Naive B cell (primary cell): ENCODE measurements around the gene SIKE1. TPM values are rescaled to one million over a fixed set of nuclear protein-coding genes. Genes with fewer than 3 reads are reported as not detected.
A peak's percentile ranks its signal among the peaks of the same experiment; 100 is the strongest.
"Not testable (repeated sequence)": the region's sequence is repeated elsewhere in the genome, so short reads cannot be mapped to it uniquely, and the experiment has no call there.

Experiments
- ATAC-seq, 2 donors: fragments of 150-1000 bp; cut with Tn5 transposase; 2 replicates each; pipeline ENCODE4 v1.10.0; 2021; ENCODE audit warnings: low read depth in 2 of 2, mild to moderate bottlenecking in 2 of 2, moderate library complexity in 2 of 2
- DNase-seq: peaks from one replicate; pipeline ENCODE4 v3.0.0; 2022
- H3K27ac Mint-ChIP-seq, 6 donors: one replicate each; pipeline ENCODE4 v1.8.0; 2020 to 2022; ENCODE audit warnings: mild to moderate bottlenecking in 6 of 6, mixed read lengths in 6 of 6, moderate library complexity in 5 of 6, inconsistent platforms in 2 of 6
- H3K27me3 Mint-ChIP-seq, 3 donors: one replicate each; pipeline ENCODE4 v1.8.0; 2021 to 2022; ENCODE audit warnings: mixed read lengths in 3 of 3, mild to moderate bottlenecking in 1 of 3
- H3K36me3 Mint-ChIP-seq, 2 donors: one replicate each; pipeline ENCODE4 v1.8.0; 2020 to 2022; ENCODE audit warnings: mixed read lengths in 2 of 2, inconsistent platforms in 1 of 2, mild to moderate bottlenecking in 1 of 2
- H3K4me1 Mint-ChIP-seq, 3 donors: one replicate each; pipeline ENCODE4 v1.8.0; 2020 to 2022; ENCODE audit warnings: mixed read lengths in 3 of 3, inconsistent platforms in 1 of 3, mild to moderate bottlenecking in 1 of 3, moderate library complexity in 1 of 3
- H3K4me3 Mint-ChIP-seq, 8 donors: one replicate each; pipeline ENCODE4 v1.8.0; 2020 to 2022; ENCODE audit warnings: mild to moderate bottlenecking in 8 of 8, mixed read lengths in 8 of 8, moderate library complexity in 8 of 8, inconsistent platforms in 2 of 8
- H3K9me3 Mint-ChIP-seq, 7 donors: one replicate each; pipeline ENCODE4 v1.8.0; 2020 to 2022; ENCODE audit warnings: mixed read lengths in 7 of 7, mild to moderate bottlenecking in 5 of 7, inconsistent platforms in 2 of 7, moderate library complexity in 1 of 7
- polyA plus RNA-seq, 6 donors: library from polyadenylated mRNA; unstranded; fragments of 300-500 nt; fragmentation: Illumina TruSeq; gene quantifications; one replicate each; pipeline ENCODE4 v1.2.3, GENCODE V29; 2021; ENCODE audit warnings: low read depth in 6 of 6

SIKE1 gene
- polyA plus RNA-seq, result 10 to 100 TPM; 29.1 to 44.2 (median 36.3) TPM

- peaks cover 13 to 29% (median 21%) of the 10 kb centered on the region in 3 donors for H3K4me1 Mint-ChIP-seq
- DNase-seq, result peak; percentile 90
- H3K4me3 Mint-ChIP-seq, result peak within 1 kb of the TSS; percentile 99 to 100 (median 100)
- ATAC-seq, result peak; percentile 98 to 99
- H3K27ac Mint-ChIP-seq, result peak within 1 kb of the TSS; percentile 98 to 100 (median 99)
- peaks cover 4 to 15% (median 10%) of the 10 kb centered on the region in 3 donors for H3K27me3 Mint-ChIP-seq
- H3K9me3 Mint-ChIP-seq, result peaks cover 0 to 7% (median 2%) of the 10 kb centered on the region in 7 donors
- H3K36me3 Mint-ChIP-seq, result peaks cover 4 to 12% of the 10 kb centered on the region in 2 donors
These were observed at the start of gene SIKE1 for GRCh38 chr1:114780344-114781226. Gene SIKE1 (minus strand): TSS chr1:114780685. CDS start chr1:114780607, 78 bp downstream.

- peaks cover 2 to 11% (median 6%) of the 10 kb centered on the region in 7 donors for H3K9me3 Mint-ChIP-seq
- not testable (repeated sequence) for DNase-seq, H3K27ac Mint-ChIP-seq, H3K36me3 Mint-ChIP-seq, H3K4me1 Mint-ChIP-seq, ATAC-seq, H3K4me3 Mint-ChIP-seq
- H3K27me3 Mint-ChIP-seq, result peaks cover 6 to 20% (median 18%) of the 10 kb centered on the region in 3 donors
These were observed 49.6 kb upstream of the SIKE1 start for GRCh38 chr1:114830075-114830474.

- Mint-ChIP-seq H3K36me3 (peaks cover 4 to 7% of the 10 kb centered on the region in 2 donors), H3K27me3 (peaks cover 6 to 23% (median 13%) of the 10 kb centered on the region in 3 donors), H3K9me3 (peaks cover 4 to 23% (median 20%) of the 10 kb centered on the region in 7 donors), H3K27ac (no peak overlapping the region), H3K4me1 (no peaks in the 10 kb centered on the region), H3K4me3 (no peak overlapping the region)
- DNase-seq (no peak), ATAC-seq (no peak)
These were observed 47.8 kb upstream of the SIKE1 start for GRCh38 chr1:114828251-114828650.

- no peak for DNase-seq
- no peak overlapping the region for H3K27ac Mint-ChIP-seq
- H3K27me3 Mint-ChIP-seq, result peaks cover 5 to 30% (median 18%) of the 10 kb centered on the region in 3 donors
- ATAC-seq, result no peak
- H3K4me1 Mint-ChIP-seq, result no peaks in the 10 kb centered on the region
- peaks cover 13 to 50% (median 31%) of the 10 kb centered on the region in 7 donors for H3K9me3 Mint-ChIP-seq
- H3K36me3 Mint-ChIP-seq, result peaks cover 7 to 11% of the 10 kb centered on the region in 2 donors
- no peak overlapping the region for H3K4me3 Mint-ChIP-seq
These were observed 41.5 kb upstream of the SIKE1 start for GRCh38 chr1:114821978-114822377.

- Mint-ChIP-seq H3K4me1 (no peaks in the 10 kb centered on the region), H3K4me3 (no peak overlapping the region), H3K27me3 (peaks cover 4 to 25% (median 21%) of the 10 kb centered on the region in 3 donors), H3K9me3 (peaks cover 10 to 46% (median 28%) of the 10 kb centered on the region in 7 donors), H3K36me3 (peaks cover 7 to 11% of the 10 kb centered on the region in 2 donors), H3K27ac (no peak overlapping the region)
- DNase-seq (no peak), ATAC-seq (no peak)
These were observed 39.9 kb upstream of the SIKE1 start for GRCh38 chr1:114820392-114820791.

- H3K4me1 Mint-ChIP-seq, result no peaks in the 10 kb centered on the region
- DNase-seq, result no peak
- H3K27me3 Mint-ChIP-seq, result peaks cover 0 to 23% (median 21%) of the 10 kb centered on the region in 3 donors
- no peak for ATAC-seq
- peaks cover 9 to 41% (median 24%) of the 10 kb centered on the region in 7 donors for H3K9me3 Mint-ChIP-seq
- no peak overlapping the region for H3K27ac Mint-ChIP-seq
- H3K4me3 Mint-ChIP-seq, result no peak overlapping the region
- H3K36me3 Mint-ChIP-seq, result peaks cover 6 to 11% of the 10 kb centered on the region in 2 donors
These were observed 39.4 kb upstream of the SIKE1 start for GRCh38 chr1:114819869-114820268.

GRCh38 chr1:114804449-114804848 is 24.0 kb upstream of the SIKE1 start:
- not testable (repeated sequence) for H3K9me3 Mint-ChIP-seq, H3K4me3 Mint-ChIP-seq, DNase-seq, H3K4me1 Mint-ChIP-seq, ATAC-seq, H3K27ac Mint-ChIP-seq, H3K36me3 Mint-ChIP-seq
- H3K27me3 Mint-ChIP-seq, result peaks cover 20 to 42% (median 39%) of the 10 kb centered on the region in 3 donors

GRCh38 chr1:114803001-114803400 is 22.5 kb upstream of the SIKE1 start:
- no peak overlapping the region for H3K4me3 Mint-ChIP-seq
- H3K27ac Mint-ChIP-seq, result no peak overlapping the region
- no peaks in the 10 kb centered on the region for H3K4me1 Mint-ChIP-seq
- no peak for ATAC-seq
- H3K36me3 Mint-ChIP-seq, result no peaks in the 10 kb centered on the region
- peaks cover 0 to 6% (median 3%) of the 10 kb centered on the region in 7 donors for H3K9me3 Mint-ChIP-seq
- no peak for DNase-seq
- peaks cover 24 to 47% (median 33%) of the 10 kb centered on the region in 3 donors for H3K27me3 Mint-ChIP-seq

GRCh38 chr1:114794038-114794437 is 13.6 kb upstream of the SIKE1 start:
- Mint-ChIP-seq H3K4me3 (no peak overlapping the region), H3K27me3 (peaks cover 36 to 57% (median 48%) of the 10 kb centered on the region in 3 donors), H3K36me3 (peaks cover 0 to 4% of the 10 kb centered on the region in 2 donors), H3K9me3 (peaks cover 0 to 4% (median 0%) of the 10 kb centered on the region in 7 donors), H3K4me1 (no peaks in the 10 kb centered on the region), H3K27ac (no peak overlapping the region)
- ATAC-seq (no peak), DNase-seq (no peak)

GRCh38 chr1:114790581-114790980 is 10.1 kb upstream of the SIKE1 start:
- H3K27ac Mint-ChIP-seq, ATAC-seq, H3K4me3 Mint-ChIP-seq, DNase-seq, H3K4me1 Mint-ChIP-seq: not testable (repeated sequence)
- H3K27me3 Mint-ChIP-seq, result peaks cover 50 to 68% (median 61%) of the 10 kb centered on the region in 3 donors
- peaks cover 5 to 30% (median 21%) of the 10 kb centered on the region in 7 donors for H3K9me3 Mint-ChIP-seq
- peaks cover 4 to 20% of the 10 kb centered on the region in 2 donors for H3K36me3 Mint-ChIP-seq

GRCh38 chr1:114786440-114786839 is 6.0 kb upstream of the SIKE1 start:
- H3K27ac Mint-ChIP-seq, ATAC-seq, H3K4me3 Mint-ChIP-seq, H3K4me1 Mint-ChIP-seq, DNase-seq: not testable (repeated sequence)
- H3K27me3 Mint-ChIP-seq, result peaks cover 38 to 56% (median 51%) of the 10 kb centered on the region in 3 donors
- H3K9me3 Mint-ChIP-seq, result peaks cover 5 to 32% (median 25%) of the 10 kb centered on the region in 7 donors
- H3K36me3 Mint-ChIP-seq, result peaks cover 0 to 20% of the 10 kb centered on the region in 2 donors

GRCh38 chr1:114782476-114782875 is 2.0 kb upstream of the SIKE1 start:
- Mint-ChIP-seq H3K4me1 (peaks cover 13 to 29% (median 21%) of the 10 kb centered on the region in 3 donors), H3K27ac (no peak overlapping the region), H3K9me3 (peaks cover 5 to 25% (median 19%) of the 10 kb centered on the region in 7 donors), H3K27me3 (peaks cover 20 to 34% (median 29%) of the 10 kb centered on the region in 3 donors), H3K36me3 (peaks cover 0 to 23% of the 10 kb centered on the region in 2 donors), H3K4me3 (peak overlapping the region in 1 of 8 donors; percentile 99)
- ATAC-seq, result no peak
- DNase-seq, result no peak

- ATAC-seq (no peak), DNase-seq (no peak)
- H3K4me3 Mint-ChIP-seq, result peak overlapping the region; percentile 99 to 100 (median 100)
- peak overlapping the region; percentile 98 to 100 (median 99) for H3K27ac Mint-ChIP-seq
- peaks cover 13 to 29% (median 21%) of the 10 kb centered on the region in 3 donors for H3K4me1 Mint-ChIP-seq
- H3K36me3 Mint-ChIP-seq, result peaks cover 4 to 13% of the 10 kb centered on the region in 2 donors
- peaks cover 0 to 1% (median 0%) of the 10 kb centered on the region in 7 donors for H3K9me3 Mint-ChIP-seq
- peaks cover 0 to 6% (median 6%) of the 10 kb centered on the region in 3 donors for H3K27me3 Mint-ChIP-seq
These were observed 763 bp downstream of the SIKE1 start for GRCh38 chr1:114779722-114780121.
